K562 (cell line): ENCODE results near the gene COL5A3.

ENCODE experiments used
- EGR1 ChIP-seq: fragments of 450-650 bp; conservative IDR thresholded peaks from 2 replicates; pipeline ENCODE4 v1.6.1; 2017; ENCODE audit warnings: mild to moderate bottlenecking
- GABPA ChIP-seq: fragments of 200-800 bp; sonication (Bioruptor generic); conservative IDR thresholded peaks from 2 replicates; pipeline ENCODE4 v1.6.1; 2016; ENCODE audit warnings: low read depth, missing genetic modification characterization, missing compliant biosample characterization
- HMG20B ChIP-seq: fragments of 250-450 bp; sonication (Bioruptor Pico); IDR thresholded peaks from 2 replicates; pipeline ENCODE4 v1.5.0; 2021; ENCODE audit warnings: mild to moderate bottlenecking
- MTA3 ChIP-seq: fragments of 450-650 bp; formaldehyde crosslinking; IDR thresholded peaks from 2 replicates; pipeline ENCODE4 v1.6.1; 2017; ENCODE audit warnings: mild to moderate bottlenecking, borderline replicate concordance
- NR3C1 ChIP-seq: sonication (generic); formaldehyde crosslinking; IDR thresholded peaks from 2 replicates; pipeline ENCODE4 v1.8.1; 2022; ENCODE audit warnings: missing genetic modification reagents
- POLR2A ChIP-seq: fragments of 450-650 bp; conservative IDR thresholded peaks from 2 replicates; pipeline ENCODE4 v1.6.1; 2016
- POLR2AphosphoS5 ChIP-seq: IDR thresholded peaks from 2 replicates; pipeline ENCODE4 v1.6.1; 2011; ENCODE audit warnings: mild to moderate bottlenecking, low read depth, low read length, moderate library complexity; ENCODE audit not compliant: control insufficient read depth, insufficient read depth
- SP2 ChIP-seq: IDR thresholded peaks from 2 replicates; pipeline ENCODE4 v1.6.1; 2011; ENCODE audit warnings: mild to moderate bottlenecking, low read depth, low read length, moderate library complexity; ENCODE audit not compliant: poor library complexity, severe bottlenecking; ENCODE audit errors: extremely low read depth
- SPI1 ChIP-seq: IDR thresholded peaks from 2 replicates; pipeline ENCODE4 v1.6.1; 2011; ENCODE audit warnings: low read depth, low read length, control low read depth, borderline replicate concordance
- SRF ChIP-seq, 2 experiments: fragments of 250-450, 450-650 bp in 1 of 2; sonication (Bioruptor Pico) in 1 of 2; sonication (generic) in 1 of 2; formaldehyde crosslinking; IDR thresholded peaks; 2 replicates each; pipeline versions ENCODE4 v1.5.0 to v1.5.1; 2020 to 2022; ENCODE audit warnings: mild to moderate bottlenecking in 1 of 2, missing genetic modification reagents in 1 of 2
- ZC3H4 ChIP-seq: sonication (generic); formaldehyde crosslinking; IDR thresholded peaks from 2 replicates; pipeline ENCODE4 v1.9.0; 2021; ENCODE audit warnings: missing genetic modification reagents, borderline replicate concordance
- ZNF282 ChIP-seq: sonication (generic); formaldehyde crosslinking; IDR thresholded peaks from 2 replicates; pipeline ENCODE4 v1.8.1; 2023; ENCODE audit warnings: missing genetic modification reagents
- TF ChIP-seq, protein P1 (sequence below), 3 experiments: IDR thresholded peaks in 2 of 3; conservative IDR thresholded peaks in 1 of 3; 2 replicates each; pipeline ENCODE4 v1.5.1; 2011 to 2012; ENCODE audit warnings: low read length in 3 of 3, mild to moderate bottlenecking in 3 of 3, control low read depth in 2 of 3, improper control_type of control experiment in 1 of 3, inconsistent platforms in 1 of 3, low read depth in 1 of 3, mixed read lengths in 1 of 3, moderate library complexity in 1 of 3; ENCODE audit not compliant: insufficient read depth in 2 of 3
- TF ChIP-seq, protein P2 (sequence below): sonication (generic); formaldehyde crosslinking; IDR thresholded peaks from 2 replicates; pipeline ENCODE4 v1.8.1; 2023; ENCODE audit warnings: mild to moderate bottlenecking, missing genetic modification reagents

DNA sequence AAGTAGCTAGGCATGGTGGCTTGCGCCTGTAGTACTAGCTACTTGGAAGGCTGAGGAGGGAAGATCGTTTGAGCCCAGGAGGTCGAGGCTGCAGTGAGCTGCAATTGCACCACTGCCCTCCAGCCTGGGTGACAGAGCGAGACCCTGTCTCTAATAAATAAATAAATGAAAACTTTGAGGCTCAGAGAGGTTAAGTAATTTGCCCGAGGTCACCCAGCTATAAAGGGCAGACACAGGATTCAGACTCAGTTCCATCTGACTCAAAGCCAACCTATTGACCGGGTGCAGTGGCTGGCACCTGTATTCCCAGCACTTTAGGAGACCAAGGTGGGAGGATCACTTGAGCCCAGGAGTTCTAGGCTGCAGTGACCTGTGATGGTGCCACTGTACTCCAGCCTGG, 66.6 kb downstream of the COL5A3 start:
- TF ChIP-seq ZC3H4 (CRISPR knock-in tag) (no peak), GABPA (tag) (no peak), POLR2AphosphoS5 (no peak), NR3C1 (CRISPR knock-in tag) (no peak), HMG20B (no peak), SPI1 (no peak), SP2 (no peak), SRF (CRISPR knock-in tag; IDR thresholded peaks at IDR 0.05) (no peak), MTA3 (no peak), ZNF282 (no peak), POLR2A (no peak), EGR1 (no peak)
- TF ChIP-seq, protein P1, sequence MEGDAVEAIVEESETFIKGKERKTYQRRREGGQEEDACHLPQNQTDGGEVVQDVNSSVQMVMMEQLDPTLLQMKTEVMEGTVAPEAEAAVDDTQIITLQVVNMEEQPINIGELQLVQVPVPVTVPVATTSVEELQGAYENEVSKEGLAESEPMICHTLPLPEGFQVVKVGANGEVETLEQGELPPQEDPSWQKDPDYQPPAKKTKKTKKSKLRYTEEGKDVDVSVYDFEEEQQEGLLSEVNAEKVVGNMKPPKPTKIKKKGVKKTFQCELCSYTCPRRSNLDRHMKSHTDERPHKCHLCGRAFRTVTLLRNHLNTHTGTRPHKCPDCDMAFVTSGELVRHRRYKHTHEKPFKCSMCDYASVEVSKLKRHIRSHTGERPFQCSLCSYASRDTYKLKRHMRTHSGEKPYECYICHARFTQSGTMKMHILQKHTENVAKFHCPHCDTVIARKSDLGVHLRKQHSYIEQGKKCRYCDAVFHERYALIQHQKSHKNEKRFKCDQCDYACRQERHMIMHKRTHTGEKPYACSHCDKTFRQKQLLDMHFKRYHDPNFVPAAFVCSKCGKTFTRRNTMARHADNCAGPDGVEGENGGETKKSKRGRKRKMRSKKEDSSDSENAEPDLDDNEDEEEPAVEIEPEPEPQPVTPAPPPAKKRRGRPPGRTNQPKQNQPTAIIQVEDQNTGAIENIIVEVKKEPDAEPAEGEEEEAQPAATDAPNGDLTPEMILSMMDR (IDR thresholded peaks at IDR 0.05 in 2 of 3, conservative IDR thresholded peaks at IDR 0.05 in 1 of 3; ENCODE audit: insufficient read depth in 2 of 3, low read depth in 1 of 3, low read length in 3 of 3) = no peak
- TF ChIP-seq, protein P2, sequence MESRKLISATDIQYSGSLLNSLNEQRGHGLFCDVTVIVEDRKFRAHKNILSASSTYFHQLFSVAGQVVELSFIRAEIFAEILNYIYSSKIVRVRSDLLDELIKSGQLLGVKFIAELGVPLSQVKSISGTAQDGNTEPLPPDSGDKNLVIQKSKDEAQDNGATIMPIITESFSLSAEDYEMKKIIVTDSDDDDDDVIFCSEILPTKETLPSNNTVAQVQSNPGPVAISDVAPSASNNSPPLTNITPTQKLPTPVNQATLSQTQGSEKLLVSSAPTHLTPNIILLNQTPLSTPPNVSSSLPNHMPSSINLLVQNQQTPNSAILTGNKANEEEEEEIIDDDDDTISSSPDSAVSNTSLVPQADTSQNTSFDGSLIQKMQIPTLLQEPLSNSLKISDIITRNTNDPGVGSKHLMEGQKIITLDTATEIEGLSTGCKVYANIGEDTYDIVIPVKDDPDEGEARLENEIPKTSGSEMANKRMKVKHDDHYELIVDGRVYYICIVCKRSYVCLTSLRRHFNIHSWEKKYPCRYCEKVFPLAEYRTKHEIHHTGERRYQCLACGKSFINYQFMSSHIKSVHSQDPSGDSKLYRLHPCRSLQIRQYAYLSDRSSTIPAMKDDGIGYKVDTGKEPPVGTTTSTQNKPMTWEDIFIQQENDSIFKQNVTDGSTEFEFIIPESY (CRISPR knock-in tag) = no peak
